Endothelial cell of umbilical vein (primary cell): ENCODE results near the gene CEP250. TPM values are rescaled to one million over a fixed set of nuclear protein-coding genes. Genes with fewer than 3 reads are reported as not detected.

Source experiments
- BruUV-seq: library from RNA; stranded (reverse); fragments of 400-500 nt; replicated peaks from 2 replicates; lab custom pipeline; 2021; lab: Mats Ljungman, UMichigan
- CTCF ChIA-PET: fragments of 300-600, 350-600 bp; sonication (Branson Sonifier 250); formaldehyde crosslinking; loops from one replicate; lab custom pipeline; 2021; ENCODE audit warnings: antibody characterized with exemption, inconsistent platforms; lab: Charles Lee
- POLR2A ChIA-PET: fragments of 300-600, 350-600 bp; sonication (Branson Sonifier 250); formaldehyde crosslinking; loops from one replicate; lab custom pipeline; 2021; ENCODE audit warnings: antibody characterized with exemption, inconsistent platforms; lab: Charles Lee
- DNase-seq: peaks from one replicate; pipeline ENCODE4 v3.0.0-alpha.2; 2011; ENCODE audit warnings: low read depth, low spot score
- FAIRE-seq: peaks from 2 replicates; lab custom pipeline; 2011; peaks lifted over from hg19 to GRCh38; lab: Jason Lieb, UNC
- H2AFZ ChIP-seq: 2 replicates; pipeline ENCODE4 v1.6.0; 2012; ENCODE audit warnings: low read depth, low read length, control low read depth, inconsistent platforms
- H3K27ac ChIP-seq: 2 replicates; pipeline ENCODE4 v1.5.1; 2011; ENCODE audit warnings: low read depth, mild to moderate bottlenecking, control low read depth, low read length, moderate library complexity; ENCODE audit not compliant: insufficient read depth
- H3K27me3 ChIP-seq, 2 experiments: 2 replicates each; pipeline versions ENCODE4 v1.6.0 to v1.6.1; 2011; ENCODE audit warnings: low read length in 2 of 2, mixed read lengths in 1 of 2; ENCODE audit not compliant: control insufficient read depth in 2 of 2, insufficient read depth in 2 of 2
- H3K36me3 ChIP-seq, 2 experiments: 2 replicates in 1 of 2; 3 replicates in 1 of 2; pipeline ENCODE4 v1.5.1; 2011; ENCODE audit warnings: low read length in 2 of 2, mild to moderate bottlenecking in 1 of 2, moderate library complexity in 1 of 2; ENCODE audit not compliant: control insufficient read depth in 2 of 2, insufficient read depth in 2 of 2; ENCODE audit errors: extremely low read depth in 1 of 2
- H3K4me1 ChIP-seq: 3 replicates; pipeline ENCODE4 v1.5.1; 2011; ENCODE audit warnings: mild to moderate bottlenecking, low read length; ENCODE audit not compliant: control insufficient read depth, insufficient read depth; ENCODE audit errors: extremely low read depth
- H3K4me2 ChIP-seq: 2 replicates; pipeline ENCODE4 v1.6.1; 2011; ENCODE audit warnings: low read length, control low read depth, mixed read lengths; ENCODE audit not compliant: insufficient read depth
- H3K4me3 ChIP-seq, 3 experiments: fragments of 200-600 bp in 1 of 3; sonication (generic), shearing (Covaris generic) in 1 of 3; replicated peaks in 1 of 3; 2 replicates each; pipeline ENCODE4 v1.5.1; 2011 to 2016; ENCODE audit warnings: control low read depth in 3 of 3, low read length in 3 of 3, mild to moderate bottlenecking in 2 of 3, inconsistent platforms in 1 of 3, low read depth in 1 of 3, moderate library complexity in 1 of 3; ENCODE audit not compliant: insufficient read depth in 1 of 3
- H3K79me2 ChIP-seq: 2 replicates; pipeline ENCODE4 v1.6.0; 2012; ENCODE audit warnings: low read length, inconsistent platforms; ENCODE audit not compliant: control insufficient read depth, insufficient read depth
- H3K9ac ChIP-seq: replicated peaks from 2 replicates; pipeline ENCODE3; 2011; ENCODE audit warnings: low read length, control low read depth; ENCODE audit not compliant: insufficient read depth; ENCODE audit errors: extremely low read depth
- H3K9me1 ChIP-seq: replicated peaks from 3 replicates; pipeline ENCODE4 v1.6.0; 2011; ENCODE audit warnings: mild to moderate bottlenecking, low read length; ENCODE audit not compliant: control insufficient read depth, insufficient read depth; ENCODE audit errors: extremely low read depth
- H3K9me3 ChIP-seq: replicated peaks from 2 replicates; pipeline ENCODE4 v1.5.1; 2012; ENCODE audit warnings: low read length, inconsistent platforms; ENCODE audit not compliant: control insufficient read depth, insufficient read depth
- H4K20me1 ChIP-seq: replicated peaks from 2 replicates; pipeline ENCODE3; 2011; ENCODE audit warnings: mild to moderate bottlenecking, low read length; ENCODE audit not compliant: control insufficient read depth, insufficient read depth; ENCODE audit errors: extremely low read depth
- EZH2 ChIP-seq: IDR thresholded peaks from 2 replicates; pipeline ENCODE4 v1.6.1; 2012; ENCODE audit warnings: borderline replicate concordance, low read depth, mild to moderate bottlenecking, moderate library complexity, low read length, inconsistent platforms; ENCODE audit not compliant: severe bottlenecking
- FOS ChIP-seq: IDR thresholded peaks from 2 replicates; pipeline ENCODE4 v1.6.1; 2011; ENCODE audit warnings: mild to moderate bottlenecking, low read length, moderate library complexity, borderline replicate concordance; ENCODE audit not compliant: insufficient read depth
- JUN ChIP-seq: IDR thresholded peaks from 2 replicates; pipeline ENCODE4 v1.6.1; 2011; ENCODE audit warnings: borderline replicate concordance, low read depth; ENCODE audit not compliant: insufficient read length, insufficient read depth
- MAX ChIP-seq: IDR thresholded peaks from 2 replicates; pipeline ENCODE4 v1.6.1; 2011; ENCODE audit not compliant: insufficient read depth, insufficient read length
- MYC ChIP-seq: IDR thresholded peaks from one replicate; pipeline ENCODE4 v1.6.1; 2011; ENCODE audit warnings: mild to moderate bottlenecking, low read depth, low read length
- POLR2A ChIP-seq: IDR thresholded peaks from 2 replicates; pipeline ENCODE4 v1.6.1; 2012; ENCODE audit warnings: low read depth, mild to moderate bottlenecking, control low read depth, low read length
- POLR2AphosphoS5 ChIP-seq: IDR thresholded peaks from 2 replicates; pipeline ENCODE4 v1.6.1; 2012; ENCODE audit warnings: low read depth, mild to moderate bottlenecking, control low read depth, low read length, moderate library complexity; ENCODE audit not compliant: insufficient read depth
- dilution Hi-C: fragments of 300-500 bp; cut with MboI; formaldehyde crosslinking; loops from one replicate; pipeline ENCODE4 v1.15.0; 2019; ENCODE audit warnings: low sequenced_read_pairs; ENCODE audit not compliant: extremely low pct_ligation_motif_present
- intact Hi-C: fragments of 100-400 bp; cut with micrococcal nuclease; formaldehyde crosslinking; loops from one replicate; pipeline ENCODE4 v1.10.0; 2022
- polyA plus RNA-seq, 4 experiments: library from polyadenylated mRNA; depleted of rRNA in 3 of 4; stranded (reverse) in 3 of 4; unstranded in 1 of 4; fragments of >200 nt; gene quantifications; 2 replicates each; pipeline versions ENCODE4 v1.2.1 to v1.2.3, GENCODE V29; 2011 to 2012; ENCODE audit warnings: missing spikeins in 1 of 4
- total RNA-seq: library from RNA; stranded (reverse); gene quantifications from 2 replicates; pipeline ENCODE4 v1.2.3, GENCODE V29; 2021

CEP250 gene
- total and polyA plus RNA-seq, 2 donors (not counting 3 experiments of a cell fraction or from before 2014, with no cell fraction given): 5.3 to 58.9 TPM

- H2AFZ ChIP-seq: no peak overlapping the region
- ChIA-PET POLR2A (no interaction called here), CTCF (interaction anchor here (2.5 kb wide), 1 partner anchor 17 kb away, joined by 9 read pairs; no protein-coding TSS in a partner anchor)
- no peaks in the 10 kb centered on the region for H3K4me1 ChIP-seq
- no peak overlapping the region for H3K4me2 ChIP-seq
- dilution Hi-C loops (no loop called here), intact Hi-C loops (no loop called here)
- H3K79me2 ChIP-seq: no peaks in the 10 kb centered on the region
- DNase-seq (no peak), FAIRE-seq (no peak)
- H3K27ac ChIP-seq: no peak overlapping the region
- peaks cover 13 to 47% of the 10 kb centered on the region in 2 experiments for H3K36me3 ChIP-seq
- no peak for TF ChIP-seq MYC
- TF ChIP-seq POLR2AphosphoS5: no peak
- TF ChIP-seq EZH2: no peak
- no peak for TF ChIP-seq FOS
- TF ChIP-seq JUN: no peak
- H4K20me1 ChIP-seq: no peaks in the 10 kb centered on the region
- H3K9me3 ChIP-seq: no peaks in the 10 kb centered on the region
- no peak overlapping the region for H3K4me3 ChIP-seq
- no TSS peak for BruUV-seq
- H3K9ac ChIP-seq: no peak overlapping the region
- H3K27me3 ChIP-seq: no peaks in the 10 kb centered on the region
- H3K9me1 ChIP-seq: no peaks in the 10 kb centered on the region
Observed at GRCh38 chr20:35499271-35499670, 43.9 kb downstream of the CEP250 start.

GRCh38 chr20:35502352-35502751, 47.0 kb downstream of the CEP250 start:
- Histone ChIP-seq H3K9ac (no peak overlapping the region), H3K4me2 (no peak overlapping the region), H3K4me3 (no peak overlapping the region), H3K36me3 (peaks cover 11 to 44% of the 10 kb centered on the region in 2 experiments), H3K9me3 (no peaks in the 10 kb centered on the region), H4K20me1 (no peaks in the 10 kb centered on the region), H2AFZ (no peak overlapping the region), H3K9me1 (no peaks in the 10 kb centered on the region), H3K27ac (no peak overlapping the region), H3K4me1 (no peaks in the 10 kb centered on the region), H3K27me3 (no peaks in the 10 kb centered on the region), H3K79me2 (no peaks in the 10 kb centered on the region)
- intact Hi-C loops: no loop called here
- TF ChIP-seq POLR2AphosphoS5 (no peak), MAX (no peak), POLR2A (no peak)
- DNase-seq (no peak), FAIRE-seq (no peak)
- dilution Hi-C loops: no loop called here
- ChIA-PET CTCF (interaction anchor here (0.9 to 1.6 kb wide), 5 partner anchors 9 to 117 kb away, joined by 3 read pairs; no protein-coding TSS in a partner anchor), POLR2A (no interaction called here)
- BruUV-seq: TSS peak; percentile 32
